ENCODE data around the gene DHX29. TPM values are rescaled to one million over a fixed set of nuclear protein-coding genes. Genes with fewer than 3 reads are reported as not detected.

Gene DHX29
- total and polyA plus RNA-seq, 2 donors (not counting 1 experiment from before 2014, with no cell fraction given), result 3.9 to 18.1 TPM

DNA sequence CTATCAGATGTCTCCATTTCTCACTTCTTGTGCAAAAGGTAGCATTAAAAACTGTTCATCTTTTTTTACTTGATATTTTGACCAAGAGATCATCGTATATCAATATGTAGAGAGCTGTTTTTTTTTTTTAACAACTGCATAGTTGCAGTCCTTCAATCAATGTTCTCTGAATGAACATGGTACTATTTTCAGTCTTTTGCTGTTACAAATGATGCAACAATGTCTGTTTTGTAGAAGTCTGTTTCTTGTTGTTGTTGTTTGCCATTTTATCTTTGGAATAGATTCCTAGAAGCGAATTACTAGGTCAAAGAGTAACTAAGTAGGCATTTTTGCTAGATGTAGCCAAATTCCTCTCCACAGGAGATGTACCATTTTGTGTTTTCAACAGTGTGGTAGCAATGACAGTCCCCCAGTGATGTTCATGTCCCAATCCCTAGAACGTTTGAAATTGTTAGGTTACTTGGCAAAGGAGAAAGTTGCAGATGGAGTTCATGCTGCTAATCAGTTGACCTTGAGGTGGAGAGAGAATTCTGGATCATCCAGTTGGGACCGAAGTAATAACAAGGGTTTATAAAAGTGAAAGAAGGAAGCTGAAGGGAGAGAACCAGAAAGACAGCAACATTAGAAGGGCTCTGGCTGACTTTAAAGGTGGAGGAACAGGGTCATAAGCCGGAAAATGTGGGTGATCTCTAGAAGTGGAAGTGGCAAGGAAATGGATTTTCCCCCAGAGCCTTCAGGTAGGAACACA is 6.5 kb upstream of the DHX29 start:
- Mint-ChIP-seq H3K9me3 (ENCODE audit: insufficient read depth) (no peaks in the 10 kb centered on the region), H3K27me3 (no peaks in the 10 kb centered on the region), H3K27ac (no peak overlapping the region), H3K4me1 (peaks cover 56% of the 10 kb centered on the region), H3K4me3 (no peak overlapping the region)
- Histone ChIP-seq H3K4me3 (ENCODE audit: control extremely low read depth in 1 of 5, extremely low read depth in 1 of 5, insufficient read depth in 1 of 5, low read depth in 2 of 5, low read length in 4 of 5) (no peak overlapping the region), H3K27me3 (replicated peaks in 1 of 4; ENCODE audit: control extremely low read depth in 1 of 4, control insufficient read depth in 3 of 4, insufficient read depth in 4 of 4, low read length in 3 of 4) (no peaks in the 10 kb centered on the region), H2AFZ (ENCODE audit: insufficient read depth, low read depth, low read length, poor library complexity, severe bottlenecking) (no peak overlapping the region), H3K9me3 (ENCODE audit: control extremely low read depth in 1 of 3, control insufficient read depth in 2 of 3, insufficient read depth in 1 of 3, low read length in 2 of 3) (no peaks in the 10 kb centered on the region), H3K4me1 (ENCODE audit: control insufficient read depth in 2 of 2, insufficient read depth in 2 of 2, low read length in 2 of 2) (peaks cover 29% of the 10 kb centered on the region in 2 donors), H3K9ac (ENCODE audit: low read length) (no peak overlapping the region), H3K27ac (ENCODE audit: low read length in 2 of 2) (no peak overlapping the region), H4K20me1 (ENCODE audit: control insufficient read depth, insufficient read depth, low read length, poor library complexity, severe bottlenecking) (peaks cover 56% of the 10 kb centered on the region), H3K79me2 (ENCODE audit: control insufficient read depth, insufficient read depth, low read length) (peaks cover 100% of the 10 kb centered on the region), H3K36me3 (replicated peaks in 1 of 2; ENCODE audit: control extremely low read depth in 1 of 2, control insufficient read depth in 1 of 2, extremely low read depth in 1 of 2, insufficient read depth in 2 of 2, low read length in 1 of 2) (peaks cover 4% of the 10 kb centered on the region in 2 experiments), H3K4me2 (replicated peaks; ENCODE audit: low read depth, low read length, poor library complexity, severe bottlenecking) (no peak overlapping the region)
- 62% methylated on average over 2 of the region's 5 CpGs for WGBS (ENCODE audit: insufficient coverage)
- ATAC-seq (ENCODE audit: low read depth) (no peak), DNase-seq (no peak)
- POLR2A ChIA-PET, result no interaction called here
- TF ChIP-seq EZH2 (IDR thresholded peaks at IDR 0.05; ENCODE audit: borderline replicate concordance, insufficient read depth, low read depth, low read length, poor library complexity, severe bottlenecking) (no peak), CTCF (IDR thresholded peaks at IDR 0.05) (no peak)
- CTCF ChIA-PET, result interaction anchor here (0.9 kb wide), 1 partner anchor 11 kb away, joined by 3 read pairs; no protein-coding TSS in a partner anchor
- intact Hi-C loops (cut with micrococcal nuclease), result no loop called here

DNA sequence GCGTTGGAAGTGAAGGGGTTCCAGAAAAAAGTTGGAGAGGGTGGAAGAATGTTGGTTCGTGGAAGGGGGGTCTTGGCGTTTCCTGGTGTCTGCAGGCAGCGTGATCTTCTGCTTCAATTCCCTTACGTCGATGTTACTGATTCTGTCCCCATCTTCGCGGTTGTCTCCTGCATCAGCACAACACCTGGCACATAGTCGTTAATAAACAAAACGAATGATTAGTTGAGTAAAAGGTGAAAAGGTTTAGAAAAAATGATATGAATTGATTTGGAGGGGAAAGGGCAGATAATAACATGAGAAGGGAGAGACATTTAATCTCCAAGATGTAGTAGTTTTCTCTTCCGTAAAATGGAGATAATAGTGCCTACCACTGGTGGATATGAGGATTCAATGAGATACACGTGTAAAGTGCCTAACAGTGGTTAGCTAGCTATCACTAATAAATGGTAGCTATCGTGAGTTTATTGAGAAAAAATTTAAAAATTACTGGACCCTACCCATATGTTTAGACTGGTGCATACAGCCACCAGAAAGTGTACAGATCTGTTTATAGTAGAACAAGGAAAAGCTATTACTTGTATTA is 851 bp upstream of the DHX29 start:
- H3K27me3 Mint-ChIP-seq, result no peaks in the 10 kb centered on the region
- DNase-seq (no peak), ATAC-seq (ENCODE audit: low read depth) (no peak)
- ChIA-PET POLR2A (interaction anchor here (0.7 to 1.8 kb wide), 3 partner anchors 226 to 1866 kb away, joined by 3 to 4 read pairs (median 3); partner anchors contain the start of gene PLPP1), CTCF (interaction anchor here (0.6 to 0.8 kb wide), 2 partner anchors 15 to 791 kb away, joined by 3 to 7 read pairs; partner anchors contain the start of gene SNX18)
- WGBS (ENCODE audit: insufficient coverage), result 0% methylated on average over 1 of the region's 13 CpGs
- Histone ChIP-seq H3K79me2 (ENCODE audit: control insufficient read depth, insufficient read depth, low read length) (peaks cover 89% of the 10 kb centered on the region), H2AFZ (ENCODE audit: insufficient read depth, low read depth, low read length, poor library complexity, severe bottlenecking) (peak overlapping the region; percentile 98), H3K36me3 (replicated peaks in 1 of 2; ENCODE audit: control extremely low read depth in 1 of 2, control insufficient read depth in 1 of 2, extremely low read depth in 1 of 2, insufficient read depth in 2 of 2, low read length in 1 of 2) (peaks cover 2 to 4% of the 10 kb centered on the region in 2 experiments), H3K27ac (ENCODE audit: low read length in 2 of 2) (peak overlapping the region; percentile 88 to 98), H3K4me3 (ENCODE audit: control extremely low read depth in 1 of 5, extremely low read depth in 1 of 5, insufficient read depth in 1 of 5, low read depth in 2 of 5, low read length in 4 of 5) (peak overlapping the region; percentile 68 to 99 (median 96)), H3K27me3 (replicated peaks in 1 of 4; ENCODE audit: control extremely low read depth in 1 of 4, control insufficient read depth in 3 of 4, insufficient read depth in 4 of 4, low read length in 3 of 4) (no peaks in the 10 kb centered on the region), H3K4me1 (ENCODE audit: control insufficient read depth in 2 of 2, insufficient read depth in 2 of 2, low read length in 2 of 2) (peaks cover 43 to 45% of the 10 kb centered on the region in 2 donors), H3K4me2 (replicated peaks; ENCODE audit: low read depth, low read length, poor library complexity, severe bottlenecking) (peak overlapping the region; percentile 91), H3K9ac (ENCODE audit: low read length) (peak overlapping the region; percentile 99), H4K20me1 (ENCODE audit: control insufficient read depth, insufficient read depth, low read length, poor library complexity, severe bottlenecking) (peaks cover 11% of the 10 kb centered on the region), H3K9me3 (ENCODE audit: control extremely low read depth in 1 of 3, control insufficient read depth in 2 of 3, insufficient read depth in 1 of 3, low read length in 2 of 3) (no peaks in the 10 kb centered on the region)
- intact Hi-C loops (cut with micrococcal nuclease), result loop anchor here (2.0 to 10.0 kb wide), 5 partner anchors 16 to 1866 kb away; partner anchors contain the start of genes ARL15, CCNO and GPBP1
- H3K27ac Mint-ChIP-seq, result no peak overlapping the region
- H3K4me1 Mint-ChIP-seq, result peaks cover 31% of the 10 kb centered on the region
- H3K9me3 Mint-ChIP-seq (ENCODE audit: insufficient read depth), result no peaks in the 10 kb centered on the region
- TF ChIP-seq CTCF (IDR thresholded peaks at IDR 0.05) (no peak), EZH2 (IDR thresholded peaks at IDR 0.05; ENCODE audit: borderline replicate concordance, insufficient read depth, low read depth, low read length, poor library complexity, severe bottlenecking) (no peak)
- H3K4me3 Mint-ChIP-seq, result no peak overlapping the region
